ENCODE results near the gene ACKR4. TPM values are rescaled to one million over a fixed set of nuclear protein-coding genes. Genes with fewer than 3 reads are reported as not detected.

The ACKR4 gene
- total RNA-seq, 1 experiment from 2014 or later: not detected

DNA sequence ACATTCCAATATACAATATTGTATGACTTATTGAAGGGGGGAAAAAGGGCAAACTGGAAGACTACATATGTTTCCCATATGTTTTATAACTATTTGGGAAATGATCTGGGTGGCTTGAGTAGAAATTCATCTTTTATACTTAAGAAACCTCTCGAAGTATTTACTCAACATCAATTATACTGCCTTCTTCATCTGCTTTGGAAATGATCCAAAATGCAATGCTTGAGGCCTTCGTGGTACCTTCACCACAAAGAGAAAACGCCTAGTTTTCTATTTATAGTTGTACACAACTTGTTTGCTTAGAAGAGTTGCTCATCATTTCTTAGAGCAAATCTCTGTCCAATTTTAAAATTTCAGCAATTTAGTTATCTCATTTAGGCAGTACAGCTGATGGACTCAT is 18.8 kb downstream of the ACKR4 start:
- H3F3A ChIP-seq (ENCODE audit: low read length, unreplicated experiment): no peaks in the 10 kb centered on the region
- ChIA-PET POLR2A (ENCODE audit: unreplicated experiment) (no interaction called here), CTCF (no interaction called here)
- H3K4me1 ChIP-seq (ENCODE audit: insufficient read depth, low read length): no peaks in the 10 kb centered on the region
- no peaks in the 10 kb centered on the region for H3K9me2 ChIP-seq (replicated peaks; ENCODE audit: low read length)
- no peak overlapping the region for H3K4me3 ChIP-seq (ENCODE audit: low read length)
- no peak overlapping the region for H3K27ac ChIP-seq (ENCODE audit: low read length)
- no peaks in the 10 kb centered on the region for H4K20me1 ChIP-seq (ENCODE audit: low read length)
- no peaks in the 10 kb centered on the region for H3K79me2 ChIP-seq (ENCODE audit: low read length)
- no peak overlapping the region for H3K9ac ChIP-seq (ENCODE audit: low read length)
- no peak for ATAC-seq
- H3K9me3 ChIP-seq (ENCODE audit: low read length): no peaks in the 10 kb centered on the region
- H3K36me3 ChIP-seq (ENCODE audit: low read depth, low read length): no peaks in the 10 kb centered on the region
- intact Hi-C loops (cut with micrococcal nuclease): no loop called here
- no TSS peak for BruUV-seq (replicated peaks)
- TF ChIP-seq EZH2 (IDR thresholded peaks at IDR 0.05; ENCODE audit: low read length, unreplicated experiment): no peak
- TF ChIP-seq, protein P1, sequence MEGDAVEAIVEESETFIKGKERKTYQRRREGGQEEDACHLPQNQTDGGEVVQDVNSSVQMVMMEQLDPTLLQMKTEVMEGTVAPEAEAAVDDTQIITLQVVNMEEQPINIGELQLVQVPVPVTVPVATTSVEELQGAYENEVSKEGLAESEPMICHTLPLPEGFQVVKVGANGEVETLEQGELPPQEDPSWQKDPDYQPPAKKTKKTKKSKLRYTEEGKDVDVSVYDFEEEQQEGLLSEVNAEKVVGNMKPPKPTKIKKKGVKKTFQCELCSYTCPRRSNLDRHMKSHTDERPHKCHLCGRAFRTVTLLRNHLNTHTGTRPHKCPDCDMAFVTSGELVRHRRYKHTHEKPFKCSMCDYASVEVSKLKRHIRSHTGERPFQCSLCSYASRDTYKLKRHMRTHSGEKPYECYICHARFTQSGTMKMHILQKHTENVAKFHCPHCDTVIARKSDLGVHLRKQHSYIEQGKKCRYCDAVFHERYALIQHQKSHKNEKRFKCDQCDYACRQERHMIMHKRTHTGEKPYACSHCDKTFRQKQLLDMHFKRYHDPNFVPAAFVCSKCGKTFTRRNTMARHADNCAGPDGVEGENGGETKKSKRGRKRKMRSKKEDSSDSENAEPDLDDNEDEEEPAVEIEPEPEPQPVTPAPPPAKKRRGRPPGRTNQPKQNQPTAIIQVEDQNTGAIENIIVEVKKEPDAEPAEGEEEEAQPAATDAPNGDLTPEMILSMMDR (conservative IDR thresholded peaks at IDR 0.05; ENCODE audit: low read depth, low read length): no peak
- peak; percentile 11 for DNase-seq
- H3K4me2 ChIP-seq (ENCODE audit: low read length): no peak overlapping the region
- no peak overlapping the region for H2AFZ ChIP-seq (ENCODE audit: low read length)
- no peaks in the 10 kb centered on the region for H3K27me3 ChIP-seq (ENCODE audit: low read length)

DNA sequence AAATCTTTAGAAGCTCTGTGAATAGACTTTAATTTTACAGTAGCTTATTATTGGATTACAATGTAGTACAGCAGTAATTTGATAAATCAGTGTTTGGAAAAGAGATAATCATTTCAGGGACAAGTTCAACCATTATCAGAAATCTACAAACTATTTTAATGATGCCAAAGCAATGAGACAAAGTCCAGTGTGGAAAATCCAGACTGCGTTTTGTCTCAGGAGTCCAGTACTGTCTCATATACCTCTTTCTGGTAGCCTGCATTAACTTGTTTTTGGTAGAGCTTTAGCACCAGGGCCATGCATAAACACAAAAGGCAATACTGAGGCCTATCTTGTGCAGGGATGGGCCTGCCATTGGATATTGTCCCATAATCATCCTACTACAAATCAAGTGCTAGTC is 19.7 kb downstream of the ACKR4 start:
- Histone ChIP-seq H3K4me3 (ENCODE audit: low read length) (no peak overlapping the region), H3K9ac (ENCODE audit: low read length) (no peak overlapping the region), H2AFZ (ENCODE audit: low read length) (no peak overlapping the region), H3K79me2 (ENCODE audit: low read length) (no peaks in the 10 kb centered on the region), H3K9me3 (ENCODE audit: low read length) (no peaks in the 10 kb centered on the region), H3F3A (ENCODE audit: low read length, unreplicated experiment) (no peaks in the 10 kb centered on the region), H3K9me2 (replicated peaks; ENCODE audit: low read length) (no peaks in the 10 kb centered on the region), H3K27me3 (ENCODE audit: low read length) (no peaks in the 10 kb centered on the region), H4K20me1 (ENCODE audit: low read length) (no peaks in the 10 kb centered on the region), H3K4me2 (ENCODE audit: low read length) (no peak overlapping the region), H3K4me1 (ENCODE audit: insufficient read depth, low read length) (no peaks in the 10 kb centered on the region), H3K27ac (ENCODE audit: low read length) (no peak overlapping the region), H3K36me3 (ENCODE audit: low read depth, low read length) (no peaks in the 10 kb centered on the region)
- DNase-seq (no peak), ATAC-seq (no peak)
- intact Hi-C loops (cut with micrococcal nuclease): no loop called here
- ChIA-PET CTCF (no interaction called here), POLR2A (ENCODE audit: unreplicated experiment) (no interaction called here)
- TF ChIP-seq, protein P1 (conservative IDR thresholded peaks at IDR 0.05; ENCODE audit: low read depth, low read length): no peak
- TF ChIP-seq EZH2phosphoT487 (IDR thresholded peaks at IDR 0.05; ENCODE audit: borderline replicate concordance, low read length) (no peak), EZH2 (IDR thresholded peaks at IDR 0.05; ENCODE audit: low read length, unreplicated experiment) (no peak)
- no TSS peak for BruUV-seq (replicated peaks)

DNA sequence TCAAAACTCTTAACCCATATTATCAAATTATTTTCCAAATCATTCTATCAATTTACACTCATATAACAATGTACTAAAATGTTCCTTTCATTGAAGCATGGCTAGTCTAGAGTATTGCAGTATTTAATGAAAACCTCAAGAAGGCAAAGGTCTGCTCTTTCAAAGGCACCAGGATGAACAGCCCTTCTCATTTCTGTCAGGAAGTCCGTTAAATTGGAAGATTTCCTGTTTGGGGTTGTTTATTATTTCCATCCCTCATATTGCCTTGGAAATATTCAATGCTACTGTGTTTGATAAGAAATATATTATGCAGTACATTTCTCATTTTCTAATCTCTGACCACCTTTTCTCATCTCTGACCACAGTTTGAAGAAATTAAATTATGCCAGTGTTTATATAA is 25.1 kb downstream of the ACKR4 start:
- Histone ChIP-seq H3K4me3 (ENCODE audit: low read length) (no peak overlapping the region), H3K9ac (ENCODE audit: low read length) (no peak overlapping the region), H3K27ac (ENCODE audit: low read length) (no peak overlapping the region), H3K9me2 (replicated peaks; ENCODE audit: low read length) (no peaks in the 10 kb centered on the region), H3K79me2 (ENCODE audit: low read length) (no peaks in the 10 kb centered on the region), H4K20me1 (ENCODE audit: low read length) (no peaks in the 10 kb centered on the region), H3K36me3 (ENCODE audit: low read depth, low read length) (no peaks in the 10 kb centered on the region), H3K9me3 (ENCODE audit: low read length) (no peaks in the 10 kb centered on the region), H3K4me1 (ENCODE audit: insufficient read depth, low read length) (no peaks in the 10 kb centered on the region), H3K27me3 (ENCODE audit: low read length) (no peaks in the 10 kb centered on the region), H3F3A (ENCODE audit: low read length, unreplicated experiment) (no peaks in the 10 kb centered on the region), H2AFZ (ENCODE audit: low read length) (no peak overlapping the region), H3K4me2 (ENCODE audit: low read length) (no peak overlapping the region)
- no peak for TF ChIP-seq EZH2 (IDR thresholded peaks at IDR 0.05; ENCODE audit: low read length, unreplicated experiment)
- TF ChIP-seq, protein P1 (conservative IDR thresholded peaks at IDR 0.05; ENCODE audit: low read depth, low read length): no peak
- ATAC-seq: no peak
- intact Hi-C loops (cut with micrococcal nuclease): no loop called here
- no peak for DNase-seq
- POLR2A ChIA-PET (ENCODE audit: unreplicated experiment): no interaction called here
- CTCF ChIA-PET: no interaction called here
- no TSS peak for BruUV-seq (replicated peaks)
